Liver (tissue), 3 donors: Measurements from ENCODE around the gene GDPD5.

Experiments
- EGR1 ChIP-seq, 2 donors: IDR thresholded peaks; 2 replicates each; pipeline ENCODE4 v1.6.1; 2016 to 2018; ENCODE audit warnings: antibody characterized with exemption in 2 of 2, low read depth in 2 of 2
- TF ChIP-seq, protein P1 (sequence below): IDR thresholded peaks from 2 replicates; pipeline ENCODE4 v1.6.1; 2016; ENCODE audit warnings: antibody characterized with exemption
- TF ChIP-seq, protein P2 (sequence below): fragments of 150-350 bp; IDR thresholded peaks from 2 replicates; pipeline ENCODE4 v1.5.1; 2017; ENCODE audit warnings: improper control_type of control experiment, low read depth, low read length; ENCODE audit not compliant: missing input control
- TF ChIP-seq, protein P3 (sequence below): IDR thresholded peaks from 2 replicates; pipeline ENCODE4 v1.6.1; 2016; ENCODE audit warnings: antibody characterized with exemption, mild to moderate bottlenecking
- donor health status: healthy.
- donor health status: healthy.

GRCh38 chr11:75518204-75518549, 7.6 kb downstream of the GDPD5 start:
- TF ChIP-seq, protein P1, sequence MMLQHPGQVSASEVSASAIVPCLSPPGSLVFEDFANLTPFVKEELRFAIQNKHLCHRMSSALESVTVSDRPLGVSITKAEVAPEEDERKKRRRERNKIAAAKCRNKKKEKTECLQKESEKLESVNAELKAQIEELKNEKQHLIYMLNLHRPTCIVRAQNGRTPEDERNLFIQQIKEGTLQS = no peak
- TF ChIP-seq, protein P2, sequence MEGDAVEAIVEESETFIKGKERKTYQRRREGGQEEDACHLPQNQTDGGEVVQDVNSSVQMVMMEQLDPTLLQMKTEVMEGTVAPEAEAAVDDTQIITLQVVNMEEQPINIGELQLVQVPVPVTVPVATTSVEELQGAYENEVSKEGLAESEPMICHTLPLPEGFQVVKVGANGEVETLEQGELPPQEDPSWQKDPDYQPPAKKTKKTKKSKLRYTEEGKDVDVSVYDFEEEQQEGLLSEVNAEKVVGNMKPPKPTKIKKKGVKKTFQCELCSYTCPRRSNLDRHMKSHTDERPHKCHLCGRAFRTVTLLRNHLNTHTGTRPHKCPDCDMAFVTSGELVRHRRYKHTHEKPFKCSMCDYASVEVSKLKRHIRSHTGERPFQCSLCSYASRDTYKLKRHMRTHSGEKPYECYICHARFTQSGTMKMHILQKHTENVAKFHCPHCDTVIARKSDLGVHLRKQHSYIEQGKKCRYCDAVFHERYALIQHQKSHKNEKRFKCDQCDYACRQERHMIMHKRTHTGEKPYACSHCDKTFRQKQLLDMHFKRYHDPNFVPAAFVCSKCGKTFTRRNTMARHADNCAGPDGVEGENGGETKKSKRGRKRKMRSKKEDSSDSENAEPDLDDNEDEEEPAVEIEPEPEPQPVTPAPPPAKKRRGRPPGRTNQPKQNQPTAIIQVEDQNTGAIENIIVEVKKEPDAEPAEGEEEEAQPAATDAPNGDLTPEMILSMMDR = no peak
- no peak for TF ChIP-seq EGR1 (IDR thresholded peaks at IDR 0.05; ENCODE audit: low read depth in 2 of 2)
- TF ChIP-seq, protein P3, sequence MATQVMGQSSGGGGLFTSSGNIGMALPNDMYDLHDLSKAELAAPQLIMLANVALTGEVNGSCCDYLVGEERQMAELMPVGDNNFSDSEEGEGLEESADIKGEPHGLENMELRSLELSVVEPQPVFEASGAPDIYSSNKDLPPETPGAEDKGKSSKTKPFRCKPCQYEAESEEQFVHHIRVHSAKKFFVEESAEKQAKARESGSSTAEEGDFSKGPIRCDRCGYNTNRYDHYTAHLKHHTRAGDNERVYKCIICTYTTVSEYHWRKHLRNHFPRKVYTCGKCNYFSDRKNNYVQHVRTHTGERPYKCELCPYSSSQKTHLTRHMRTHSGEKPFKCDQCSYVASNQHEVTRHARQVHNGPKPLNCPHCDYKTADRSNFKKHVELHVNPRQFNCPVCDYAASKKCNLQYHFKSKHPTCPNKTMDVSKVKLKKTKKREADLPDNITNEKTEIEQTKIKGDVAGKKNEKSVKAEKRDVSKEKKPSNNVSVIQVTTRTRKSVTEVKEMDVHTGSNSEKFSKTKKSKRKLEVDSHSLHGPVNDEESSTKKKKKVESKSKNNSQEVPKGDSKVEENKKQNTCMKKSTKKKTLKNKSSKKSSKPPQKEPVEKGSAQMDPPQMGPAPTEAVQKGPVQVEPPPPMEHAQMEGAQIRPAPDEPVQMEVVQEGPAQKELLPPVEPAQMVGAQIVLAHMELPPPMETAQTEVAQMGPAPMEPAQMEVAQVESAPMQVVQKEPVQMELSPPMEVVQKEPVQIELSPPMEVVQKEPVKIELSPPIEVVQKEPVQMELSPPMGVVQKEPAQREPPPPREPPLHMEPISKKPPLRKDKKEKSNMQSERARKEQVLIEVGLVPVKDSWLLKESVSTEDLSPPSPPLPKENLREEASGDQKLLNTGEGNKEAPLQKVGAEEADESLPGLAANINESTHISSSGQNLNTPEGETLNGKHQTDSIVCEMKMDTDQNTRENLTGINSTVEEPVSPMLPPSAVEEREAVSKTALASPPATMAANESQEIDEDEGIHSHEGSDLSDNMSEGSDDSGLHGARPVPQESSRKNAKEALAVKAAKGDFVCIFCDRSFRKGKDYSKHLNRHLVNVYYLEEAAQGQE = no peak
